B cell (primary cell): ENCODE results near the gene CPT2.

ENCODE experiments used
- EZH2 ChIP-seq: IDR thresholded peaks from 2 replicates; pipeline ENCODE4 v1.6.1; 2012; ENCODE audit warnings: borderline replicate concordance, low read depth, mild to moderate bottlenecking, moderate library complexity, low read length; ENCODE audit not compliant: insufficient read depth, poor library complexity, severe bottlenecking
- TF ChIP-seq, protein P1 (sequence below): fragments of 200-600 bp; IDR thresholded peaks from one replicate; pipeline ENCODE4 v1.8.0; 2022; ENCODE audit warnings: antibody characterized with exemption, mild to moderate bottlenecking

DNA sequence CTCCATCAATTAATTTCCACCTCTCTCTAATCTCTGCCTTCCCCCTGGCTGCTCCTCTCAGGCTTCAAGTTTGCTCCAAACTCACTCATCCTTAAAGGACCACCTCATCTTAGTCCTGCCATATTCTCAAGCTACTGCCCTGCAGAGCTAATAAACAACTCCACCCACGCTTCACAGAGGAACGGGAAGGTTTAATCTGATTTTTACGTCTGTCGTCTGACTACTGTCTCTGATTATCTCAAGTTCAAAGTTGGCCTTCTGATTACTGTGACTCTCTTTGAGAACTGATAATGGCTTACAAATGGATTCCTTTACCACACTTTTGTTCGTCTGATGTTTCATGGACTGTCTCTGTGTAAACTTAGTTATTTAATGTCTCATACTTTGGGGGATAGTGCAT is 7.6 kb upstream of the CPT2 start:
- TF ChIP-seq, protein P1, sequence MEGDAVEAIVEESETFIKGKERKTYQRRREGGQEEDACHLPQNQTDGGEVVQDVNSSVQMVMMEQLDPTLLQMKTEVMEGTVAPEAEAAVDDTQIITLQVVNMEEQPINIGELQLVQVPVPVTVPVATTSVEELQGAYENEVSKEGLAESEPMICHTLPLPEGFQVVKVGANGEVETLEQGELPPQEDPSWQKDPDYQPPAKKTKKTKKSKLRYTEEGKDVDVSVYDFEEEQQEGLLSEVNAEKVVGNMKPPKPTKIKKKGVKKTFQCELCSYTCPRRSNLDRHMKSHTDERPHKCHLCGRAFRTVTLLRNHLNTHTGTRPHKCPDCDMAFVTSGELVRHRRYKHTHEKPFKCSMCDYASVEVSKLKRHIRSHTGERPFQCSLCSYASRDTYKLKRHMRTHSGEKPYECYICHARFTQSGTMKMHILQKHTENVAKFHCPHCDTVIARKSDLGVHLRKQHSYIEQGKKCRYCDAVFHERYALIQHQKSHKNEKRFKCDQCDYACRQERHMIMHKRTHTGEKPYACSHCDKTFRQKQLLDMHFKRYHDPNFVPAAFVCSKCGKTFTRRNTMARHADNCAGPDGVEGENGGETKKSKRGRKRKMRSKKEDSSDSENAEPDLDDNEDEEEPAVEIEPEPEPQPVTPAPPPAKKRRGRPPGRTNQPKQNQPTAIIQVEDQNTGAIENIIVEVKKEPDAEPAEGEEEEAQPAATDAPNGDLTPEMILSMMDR: no peak
- TF ChIP-seq EZH2: no peak
